Mucosa of rectum (tissue), 2 donors: ENCODE measurements around the gene CACTIN.

Source experiments
- H3K27ac ChIP-seq, 2 donors: one replicate each; pipeline ENCODE4 v1.7.0; 2013; ENCODE audit warnings: inconsistent platforms in 2 of 2, low read depth in 2 of 2, low read length in 2 of 2
- H3K27me3 ChIP-seq, 2 donors: one replicate each; pipeline ENCODE4 v1.7.0; 2013; ENCODE audit warnings: low read length in 2 of 2; ENCODE audit not compliant: control insufficient read depth in 2 of 2, insufficient read depth in 2 of 2
- H3K36me3 ChIP-seq, 2 donors: one replicate each; pipeline ENCODE4 v1.7.0; 2013; ENCODE audit warnings: low read length in 2 of 2; ENCODE audit not compliant: control insufficient read depth in 2 of 2, insufficient read depth in 2 of 2
- H3K4me1 ChIP-seq, 2 donors: one replicate each; pipeline ENCODE4 v1.7.0; 2013; ENCODE audit warnings: low read length in 2 of 2, mild to moderate bottlenecking in 1 of 2; ENCODE audit not compliant: control insufficient read depth in 2 of 2, insufficient read depth in 2 of 2
- H3K4me3 ChIP-seq, 2 donors: one replicate each; pipeline ENCODE4 v1.7.0; 2013; ENCODE audit warnings: low read length in 2 of 2
- H3K9ac ChIP-seq, 2 donors: one replicate each; pipeline ENCODE4 v1.7.0; 2013; ENCODE audit warnings: low read length in 2 of 2, low read depth in 1 of 2, mild to moderate bottlenecking in 1 of 2
- H3K9me3 ChIP-seq, 2 donors: one replicate each; pipeline ENCODE4 v1.7.0; 2013; ENCODE audit warnings: low read length in 2 of 2; ENCODE audit not compliant: control insufficient read depth in 2 of 2
- donor health status: healthy.
- donor health status: Normal muscosa, but diverticular disease.

Gene CACTIN

DNA sequence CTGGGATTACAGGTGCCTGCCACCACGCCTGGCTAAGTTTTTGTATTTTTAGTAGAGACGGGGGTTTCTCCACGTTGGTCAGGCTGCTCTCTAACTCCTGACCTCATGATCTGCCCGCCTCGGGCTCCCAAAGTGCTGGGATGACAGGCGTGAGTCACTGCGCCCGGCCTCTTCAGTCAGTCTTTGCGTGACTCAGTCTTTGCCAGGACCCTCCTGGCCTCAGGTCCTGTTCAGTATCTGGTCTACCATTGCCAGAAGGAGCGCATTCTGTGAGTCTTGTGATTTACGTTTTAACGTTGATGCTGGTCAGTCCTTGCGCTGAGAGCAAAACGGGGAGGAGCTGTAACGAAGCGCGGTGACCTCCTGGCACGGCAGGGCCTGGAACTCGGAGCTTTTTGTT, 61.5 kb downstream of the CACTIN start:
- no peaks in the 10 kb centered on the region for H3K4me1 ChIP-seq
- no peak overlapping the region for H3K4me3 ChIP-seq
- H3K9me3 ChIP-seq: no peaks in the 10 kb centered on the region
- no peaks in the 10 kb centered on the region for H3K27me3 ChIP-seq
- H3K9ac ChIP-seq: no peak overlapping the region
- no peaks in the 10 kb centered on the region for H3K36me3 ChIP-seq
- no peak overlapping the region for H3K27ac ChIP-seq

DNA sequence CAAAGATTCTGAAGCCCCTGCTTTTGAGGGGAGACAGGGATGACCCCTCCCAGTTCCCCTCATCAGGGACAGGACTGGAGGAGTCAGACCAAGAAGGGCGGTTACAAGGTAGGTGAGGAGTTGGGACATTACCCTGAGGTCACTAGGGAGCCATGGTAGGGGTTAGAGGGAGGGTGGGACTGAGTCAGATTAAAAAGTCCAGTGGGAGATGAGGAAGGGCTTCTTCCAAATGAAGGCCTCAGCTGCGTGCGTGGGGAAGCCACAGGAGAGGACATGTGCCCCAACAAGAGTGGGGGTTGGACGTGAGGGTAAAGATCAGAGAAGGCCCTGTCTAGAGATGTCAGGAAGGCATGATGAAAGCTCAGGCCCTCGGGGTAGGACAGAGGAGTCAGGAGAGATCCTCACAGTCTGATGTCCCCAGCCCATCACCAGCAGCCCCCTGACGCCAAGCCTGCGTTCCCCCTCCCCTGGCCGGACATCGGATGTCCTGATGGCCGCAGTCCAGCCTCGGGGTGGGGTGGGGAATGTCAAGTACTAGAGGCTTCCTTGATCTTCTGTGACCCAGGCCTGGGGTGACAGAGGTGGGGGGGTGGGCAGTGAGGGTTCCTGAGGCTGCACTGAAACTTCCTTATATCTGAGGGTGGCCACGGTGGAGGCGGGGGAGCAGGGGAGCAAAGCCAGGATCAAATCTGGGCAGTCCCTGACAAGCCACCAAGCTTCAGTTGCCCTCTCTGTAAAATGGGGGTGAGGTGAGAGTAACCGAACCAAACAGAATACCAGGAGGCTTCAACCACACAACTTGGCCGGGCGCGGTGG, 62.7 kb downstream of the CACTIN start:
- Histone ChIP-seq H3K4me3 (no peak overlapping the region), H3K9ac (no peak overlapping the region), H3K27me3 (no peaks in the 10 kb centered on the region), H3K4me1 (no peaks in the 10 kb centered on the region), H3K27ac (no peak overlapping the region), H3K9me3 (no peaks in the 10 kb centered on the region), H3K36me3 (no peaks in the 10 kb centered on the region)
